NT2/D1 (cell line): ENCODE results near the gene AHCYL2.

Experiments
- YY1 ChIP-seq: IDR thresholded peaks from 2 replicates; pipeline ENCODE4 v1.6.1; 2011; ENCODE audit not compliant: insufficient read length, insufficient read depth
- ZNF274 ChIP-seq: IDR thresholded peaks from 2 replicates; pipeline ENCODE4 v1.6.1; 2011; ENCODE audit warnings: mild to moderate bottlenecking, low read depth, low read length

- no peak for TF ChIP-seq YY1
- no peak for TF ChIP-seq ZNF274
These were observed 3.1 kb downstream of the AHCYL2 start for GRCh38 chr7:129227646-129228578.
